Epithelial cell of esophagus (primary cell): ENCODE measurements around the gene SIAH1.
"Not testable (repeated sequence)": the region's sequence is repeated elsewhere in the genome, so short reads cannot be mapped to it uniquely, and the experiment has no call there.

Experiments used
- DNase-seq: peaks from one replicate; pipeline ENCODE4 v3.0.0; 2010; ENCODE audit warnings: low read depth
- H3K4me3 ChIP-seq: 2 replicates; pipeline ENCODE4 v1.5.1; 2011; ENCODE audit warnings: mild to moderate bottlenecking, low read length, control low read depth
- TF ChIP-seq, protein P1 (sequence below): IDR thresholded peaks from 2 replicates; pipeline ENCODE4 v1.5.1; 2011; ENCODE audit warnings: low read depth, mild to moderate bottlenecking, low read length, control low read depth, inconsistent platforms; ENCODE audit not compliant: insufficient read depth; ENCODE audit errors: missing control alignments

SIAH1 gene

DNA sequence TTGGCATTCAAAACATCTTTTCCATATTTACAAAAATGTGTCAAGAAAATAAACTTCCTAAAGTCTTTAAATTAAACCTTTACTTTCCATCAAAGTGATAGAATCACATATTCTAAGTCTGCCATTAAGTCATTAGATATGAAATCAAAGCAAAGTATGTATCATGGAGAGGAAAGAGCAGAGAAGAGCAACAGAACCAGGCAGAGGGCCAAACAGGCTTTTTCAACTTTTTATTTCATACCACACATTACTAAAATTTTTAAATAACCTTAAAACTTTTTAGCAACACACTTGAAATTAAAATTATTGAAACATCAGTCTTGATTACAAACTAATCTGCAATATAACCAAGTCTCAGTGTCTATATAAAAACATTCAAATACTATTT lies 13.8 kb downstream of the SIAH1 start:
- DNase-seq, result no peak
- H3K4me3 ChIP-seq, result no peak overlapping the region
- TF ChIP-seq, protein P1, sequence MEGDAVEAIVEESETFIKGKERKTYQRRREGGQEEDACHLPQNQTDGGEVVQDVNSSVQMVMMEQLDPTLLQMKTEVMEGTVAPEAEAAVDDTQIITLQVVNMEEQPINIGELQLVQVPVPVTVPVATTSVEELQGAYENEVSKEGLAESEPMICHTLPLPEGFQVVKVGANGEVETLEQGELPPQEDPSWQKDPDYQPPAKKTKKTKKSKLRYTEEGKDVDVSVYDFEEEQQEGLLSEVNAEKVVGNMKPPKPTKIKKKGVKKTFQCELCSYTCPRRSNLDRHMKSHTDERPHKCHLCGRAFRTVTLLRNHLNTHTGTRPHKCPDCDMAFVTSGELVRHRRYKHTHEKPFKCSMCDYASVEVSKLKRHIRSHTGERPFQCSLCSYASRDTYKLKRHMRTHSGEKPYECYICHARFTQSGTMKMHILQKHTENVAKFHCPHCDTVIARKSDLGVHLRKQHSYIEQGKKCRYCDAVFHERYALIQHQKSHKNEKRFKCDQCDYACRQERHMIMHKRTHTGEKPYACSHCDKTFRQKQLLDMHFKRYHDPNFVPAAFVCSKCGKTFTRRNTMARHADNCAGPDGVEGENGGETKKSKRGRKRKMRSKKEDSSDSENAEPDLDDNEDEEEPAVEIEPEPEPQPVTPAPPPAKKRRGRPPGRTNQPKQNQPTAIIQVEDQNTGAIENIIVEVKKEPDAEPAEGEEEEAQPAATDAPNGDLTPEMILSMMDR, result no peak

DNA sequence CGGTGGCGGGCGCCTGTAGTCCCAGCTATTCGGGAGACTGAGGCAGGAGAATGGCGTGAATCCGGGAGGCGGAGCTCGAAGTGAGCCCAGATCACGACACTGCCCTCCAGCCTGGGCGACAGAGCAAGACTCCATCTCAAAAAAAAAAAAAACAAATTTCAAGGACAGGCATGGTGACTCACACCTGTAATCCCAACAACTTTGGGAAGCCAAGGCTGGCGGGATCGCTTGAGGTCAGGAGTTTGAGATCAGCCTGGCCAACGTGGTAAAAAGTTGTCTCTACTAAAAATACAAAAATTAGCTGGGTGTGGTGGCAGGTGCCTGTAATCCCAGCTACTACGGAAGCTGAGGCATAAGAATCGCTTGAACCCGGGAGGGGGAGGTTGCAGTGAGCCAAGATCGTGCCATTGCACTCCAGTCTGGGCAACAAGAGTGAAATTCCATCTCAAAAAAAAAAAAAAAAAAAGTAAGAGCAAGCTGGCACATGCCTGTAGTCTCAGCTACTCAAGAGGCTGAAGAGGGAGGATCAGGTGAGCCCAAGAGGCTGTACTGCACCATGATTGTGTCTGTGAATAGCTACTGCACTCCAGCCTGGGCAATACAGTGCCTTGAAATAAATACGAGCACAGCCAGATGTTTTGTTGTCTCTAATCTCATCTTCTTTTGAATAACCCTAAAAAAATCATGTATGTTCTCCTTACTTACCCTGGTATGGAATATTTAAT lies 14.4 kb downstream of the SIAH1 start:
- DNase-seq, result peak; percentile 30
- H3K4me3 ChIP-seq, result not testable (repeated sequence)

DNA sequence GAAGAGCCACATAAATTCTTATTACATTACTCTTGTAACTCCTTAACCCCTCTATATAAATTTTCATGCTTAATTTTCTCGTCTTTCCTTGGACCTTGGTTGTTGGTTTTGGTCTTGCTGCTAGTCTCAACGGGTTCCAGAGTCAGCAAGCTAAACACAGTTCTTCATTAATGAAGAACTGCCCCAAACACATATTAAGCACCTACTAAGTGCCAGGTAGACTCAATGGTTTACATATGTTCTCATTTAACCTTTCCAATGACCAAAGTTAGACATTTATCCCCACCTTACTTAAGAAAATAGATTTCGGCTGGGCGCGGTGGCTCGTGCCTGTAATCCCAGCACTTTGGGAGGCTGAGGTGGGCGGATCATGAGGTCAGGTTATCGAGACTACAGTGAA lies 15.0 kb downstream of the SIAH1 start:
- TF ChIP-seq, protein P1, result no peak
- no peak overlapping the region for H3K4me3 ChIP-seq
- no peak for DNase-seq

DNA sequence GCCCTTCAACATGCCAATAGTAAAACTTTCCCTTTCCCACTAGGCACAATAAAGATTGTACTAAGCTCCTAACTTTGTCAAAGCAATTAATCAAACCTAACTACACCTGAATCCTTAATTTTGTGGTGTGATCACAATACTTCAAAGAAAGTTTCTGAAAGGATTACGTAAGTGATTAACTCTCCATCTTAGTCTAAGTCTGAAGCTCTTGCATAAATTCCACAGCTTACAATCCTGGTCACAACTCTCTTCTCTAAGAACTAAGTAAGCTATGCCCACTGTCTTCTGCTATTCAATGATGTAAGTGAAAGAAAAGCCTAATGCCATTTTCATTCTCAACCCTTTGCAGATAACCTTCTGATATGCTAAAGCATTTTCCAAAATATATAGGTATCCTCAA lies 15.4 kb downstream of the SIAH1 start:
- DNase-seq, result no peak
- TF ChIP-seq, protein P1, result no peak
- H3K4me3 ChIP-seq, result no peak overlapping the region

DNA sequence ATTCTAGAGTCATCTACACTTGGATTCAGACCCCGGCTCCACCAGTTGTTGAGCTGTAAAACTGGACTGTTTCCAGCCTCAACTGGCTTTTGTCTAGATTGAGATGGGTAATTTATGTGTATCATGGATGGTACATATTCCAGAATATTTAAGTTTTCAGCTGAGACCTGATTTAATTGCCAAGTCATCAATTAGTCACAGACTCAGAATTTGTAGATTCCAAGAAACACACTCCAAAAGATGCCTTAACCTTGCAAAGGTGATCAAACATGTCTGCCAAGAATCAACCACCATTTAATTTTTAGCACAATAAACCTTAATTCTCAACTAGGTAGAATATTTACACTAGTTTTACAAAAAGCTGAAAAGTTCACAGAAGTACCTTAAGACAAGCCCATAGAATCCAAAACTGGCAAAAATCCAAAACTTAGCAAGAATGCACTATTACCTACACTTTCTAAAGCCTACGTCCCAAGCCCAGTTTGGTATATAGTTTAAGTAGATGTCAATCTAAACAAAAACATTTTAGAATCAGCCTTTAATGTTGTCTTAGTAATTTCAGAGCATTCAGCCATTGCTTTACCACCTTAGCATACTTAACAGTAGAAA lies 17.7 kb downstream of the SIAH1 start:
- TF ChIP-seq, protein P1, result no peak
- peak; percentile 36 for DNase-seq
- H3K4me3 ChIP-seq, result no peak overlapping the region

DNA sequence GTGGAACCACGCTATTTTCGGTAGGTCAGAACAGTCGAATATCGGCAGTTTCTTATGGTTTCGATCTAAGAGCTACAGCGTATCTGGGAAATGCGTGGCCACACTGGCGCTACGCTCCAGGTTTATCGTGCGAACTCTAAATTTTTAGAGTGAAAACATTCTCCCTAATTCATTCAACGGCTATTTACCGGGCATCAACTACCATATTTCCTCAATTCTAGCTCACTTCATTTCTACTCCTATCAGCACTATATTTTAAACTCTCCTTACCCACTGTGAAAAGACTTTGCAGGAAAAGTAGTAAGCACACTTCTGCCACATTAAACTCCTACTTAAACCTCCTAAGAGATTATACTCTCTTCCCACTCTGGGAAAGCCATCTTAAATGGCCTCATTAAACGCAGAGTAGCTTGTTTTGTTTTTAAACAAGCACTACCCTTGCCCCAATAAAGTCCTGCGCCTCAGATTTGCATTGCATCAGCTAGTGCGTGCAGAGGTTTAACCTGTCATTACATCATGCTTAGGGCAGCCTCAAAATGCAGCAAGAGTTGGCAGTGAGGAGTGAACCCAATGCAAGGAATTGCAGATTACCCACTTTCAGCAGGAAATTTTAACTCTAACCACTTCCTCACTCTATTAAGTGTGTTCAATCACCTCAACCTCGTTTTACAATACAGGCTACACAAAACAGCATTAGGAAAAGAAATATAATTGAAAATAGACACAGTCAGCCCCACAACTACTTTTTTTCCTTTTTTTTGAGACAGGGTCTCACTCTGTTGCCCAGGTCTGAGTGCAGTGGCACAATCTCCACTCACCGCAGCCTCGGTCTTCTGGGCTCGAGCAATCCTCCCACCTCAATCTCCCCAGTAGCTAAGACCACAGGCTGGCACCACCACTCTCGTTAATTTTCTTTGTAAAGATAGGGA lies 18.8 kb downstream of the SIAH1 start:
- peak overlapping the region; percentile 63 for H3K4me3 ChIP-seq
- DNase-seq, result peak; percentile 91
- TF ChIP-seq, protein P1, result no peak

DNA sequence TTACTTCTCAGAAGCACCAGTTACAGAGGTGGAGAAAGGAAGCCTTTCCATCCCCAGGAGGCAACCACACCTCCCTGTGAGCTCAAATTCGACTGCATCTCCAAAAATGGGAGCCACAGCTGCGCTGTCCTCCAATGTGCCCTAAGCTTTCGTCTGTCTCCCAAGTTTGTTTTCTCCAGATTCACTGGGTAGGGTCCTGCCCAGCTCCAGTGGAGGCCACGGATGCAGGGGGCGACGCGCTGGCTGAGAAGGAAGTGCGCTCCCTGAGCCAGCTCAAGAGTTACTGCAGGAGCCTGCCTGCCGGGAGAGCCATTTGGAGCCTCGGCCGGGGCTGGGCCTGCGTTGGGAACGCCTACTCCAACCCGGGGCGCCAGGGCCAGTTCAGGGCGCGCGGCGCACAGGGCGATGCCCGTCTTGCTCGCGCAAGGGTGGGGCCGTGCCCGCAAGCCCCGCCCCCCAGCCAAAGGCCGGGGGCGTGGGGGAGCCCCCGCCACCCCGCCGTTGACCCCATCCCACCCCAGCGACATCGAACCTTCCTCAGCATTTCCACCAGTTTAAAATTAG lies 19.5 kb downstream of the SIAH1 start:
- H3K4me3 ChIP-seq, result peak overlapping the region; percentile 63
- TF ChIP-seq, protein P1, result peak; percentile 16
- DNase-seq, result peak; percentile 95
